ENCODE results near the gene YOD1. TPM values are rescaled to one million over a fixed set of nuclear protein-coding genes. Genes with fewer than 3 reads are reported as not detected.

Gene YOD1
- total and polyA plus RNA-seq, 2 donors (not counting 3 experiments of a cell fraction or from before 2014, with no cell fraction given), result 1.2 to 5.9 TPM

DNA sequence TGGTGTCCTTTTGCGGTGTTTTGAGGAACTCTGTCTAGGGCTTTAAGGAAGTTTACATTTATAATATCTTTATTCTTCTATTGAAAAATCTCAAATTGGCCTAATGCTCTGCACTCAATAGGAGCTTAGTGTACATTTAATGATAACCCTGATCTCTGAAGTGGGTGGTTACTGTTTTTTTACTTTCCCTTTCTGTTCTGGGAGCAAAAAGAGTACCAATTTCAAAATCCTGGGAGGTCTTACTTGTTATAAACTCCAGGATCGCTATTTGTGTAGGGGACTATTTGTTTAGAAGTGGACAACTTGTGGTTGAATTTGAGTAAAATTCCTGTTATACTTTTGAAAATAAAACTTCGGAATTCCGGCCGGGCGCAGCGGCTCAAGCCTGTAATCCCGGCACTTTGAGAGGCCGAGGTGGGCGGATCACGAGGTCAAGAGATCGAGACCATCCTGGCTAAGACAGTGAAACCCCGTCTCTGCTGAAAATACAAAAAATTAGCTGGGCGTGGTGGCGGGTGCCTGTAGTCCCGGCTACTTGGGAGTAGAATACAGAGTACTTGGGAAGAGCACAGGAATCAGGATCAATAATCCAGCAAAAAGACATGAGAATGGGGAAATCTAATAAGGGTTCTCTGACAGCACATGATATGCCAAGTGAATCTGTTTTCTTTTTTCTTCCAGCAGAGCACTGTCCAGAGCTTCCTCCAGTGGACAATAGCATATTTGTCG lies 38.8 kb upstream of the YOD1 start:
- H3K9ac ChIP-seq (replicated peaks; ENCODE audit: extremely low read depth, insufficient read depth, low read length), result no peak overlapping the region
- dilution Hi-C loops (cut with MboI; ENCODE audit: extremely low pct_ligation_motif_present, low sequenced_read_pairs) (no loop called here), intact Hi-C loops (cut with micrococcal nuclease) (no loop called here)
- no peak for DNase-seq (ENCODE audit: low read depth, low spot score)
- no peaks in the 10 kb centered on the region for H3K4me1 ChIP-seq (ENCODE audit: control insufficient read depth, extremely low read depth, insufficient read depth, low read length)
- ChIA-PET CTCF (interaction anchor here (1.5 to 4.7 kb wide), 2 partner anchors 10 to 315 kb away, joined by 5 to 18 read pairs; no protein-coding TSS in a partner anchor), POLR2A (no interaction called here)
- no TSS peak for BruUV-seq (replicated peaks)
- no peak overlapping the region for H3K4me2 ChIP-seq (ENCODE audit: insufficient read depth, low read length)
- H3K79me2 ChIP-seq (ENCODE audit: control insufficient read depth, insufficient read depth, low read length), result no peaks in the 10 kb centered on the region
- no peak for TF ChIP-seq POLR2A (IDR thresholded peaks at IDR 0.05; ENCODE audit: low read depth, low read length)
- no peak for FAIRE-seq
- no peak overlapping the region for H2AFZ ChIP-seq (ENCODE audit: low read depth, low read length)
- no peaks in the 10 kb centered on the region for H3K36me3 ChIP-seq (ENCODE audit: control insufficient read depth in 2 of 2, extremely low read depth in 1 of 2, insufficient read depth in 2 of 2, low read length in 2 of 2)
- no peak overlapping the region for H3K27ac ChIP-seq (ENCODE audit: insufficient read depth, low read depth, low read length)
- H3K27me3 ChIP-seq (ENCODE audit: control insufficient read depth in 2 of 2, insufficient read depth in 2 of 2, low read length in 2 of 2), result no peaks in the 10 kb centered on the region
- no peak overlapping the region for H3K4me3 ChIP-seq (replicated peaks in 1 of 3; ENCODE audit: insufficient read depth in 1 of 3, low read depth in 1 of 3, low read length in 3 of 3)
- H4K20me1 ChIP-seq (replicated peaks; ENCODE audit: control insufficient read depth, extremely low read depth, insufficient read depth, low read length), result no peaks in the 10 kb centered on the region
- no peaks in the 10 kb centered on the region for H3K9me1 ChIP-seq (replicated peaks; ENCODE audit: control insufficient read depth, extremely low read depth, insufficient read depth, low read length)
- H3K9me3 ChIP-seq (replicated peaks; ENCODE audit: control insufficient read depth, insufficient read depth, low read length), result no peaks in the 10 kb centered on the region

GRCh38 chr1:207088701-207089626 lies 38.0 kb upstream of the YOD1 start, which contains the start of gene C4BPB:
TSS of gene C4BPB (plus strand) at chr1:207088860. CDS start at chr1:207089532, 672 bp downstream.
- DNase-seq (ENCODE audit: low read depth, low spot score) (no peak), FAIRE-seq (no peak)
- no peak for TF ChIP-seq POLR2AphosphoS5 (IDR thresholded peaks at IDR 0.05; ENCODE audit: insufficient read depth, low read depth, low read length)
- TF ChIP-seq POLR2A (IDR thresholded peaks at IDR 0.05; ENCODE audit: low read depth, low read length), result no peak
- no peak for TF ChIP-seq JUN (IDR thresholded peaks at IDR 0.05; ENCODE audit: borderline replicate concordance, insufficient read depth, insufficient read length, low read depth)
- TF ChIP-seq, protein P1, sequence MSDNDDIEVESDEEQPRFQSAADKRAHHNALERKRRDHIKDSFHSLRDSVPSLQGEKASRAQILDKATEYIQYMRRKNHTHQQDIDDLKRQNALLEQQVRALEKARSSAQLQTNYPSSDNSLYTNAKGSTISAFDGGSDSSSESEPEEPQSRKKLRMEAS (IDR thresholded peaks at IDR 0.05; ENCODE audit: insufficient read depth, insufficient read length), result no peak
- no peak for TF ChIP-seq EZH2 (IDR thresholded peaks at IDR 0.05; ENCODE audit: borderline replicate concordance, low read depth, low read length, severe bottlenecking)
- TF ChIP-seq GATA2 (IDR thresholded peaks at IDR 0.05; ENCODE audit: insufficient read depth, insufficient read length, low read depth, low read length), result no peak
- TF ChIP-seq MYC (IDR thresholded peaks at IDR 0.05; ENCODE audit: low read depth, low read length), result no peak
- no peak for TF ChIP-seq CTCF (IDR thresholded peaks at IDR 0.05; ENCODE audit: extremely low read depth in 1 of 2, insufficient read depth in 1 of 2, low read depth in 1 of 2, low read length in 2 of 2)
- TF ChIP-seq FOS (IDR thresholded peaks at IDR 0.05; ENCODE audit: borderline replicate concordance, insufficient read depth, low read length), result no peak
- Histone ChIP-seq H3K9me3 (replicated peaks; ENCODE audit: control insufficient read depth, insufficient read depth, low read length) (no peaks in the 10 kb centered on the region), H3K4me1 (ENCODE audit: control insufficient read depth, extremely low read depth, insufficient read depth, low read length) (no peaks in the 10 kb centered on the region), H3K9ac (replicated peaks; ENCODE audit: extremely low read depth, insufficient read depth, low read length) (no peak within 1 kb of the TSS), H3K27me3 (ENCODE audit: control insufficient read depth in 2 of 2, insufficient read depth in 2 of 2, low read length in 2 of 2) (peaks cover 0 to 2% of the 10 kb centered on the region in 2 experiments), H3K4me3 (replicated peaks in 1 of 3; ENCODE audit: insufficient read depth in 1 of 3, low read depth in 1 of 3, low read length in 3 of 3) (no peak within 1 kb of the TSS), H2AFZ (ENCODE audit: low read depth, low read length) (no peak within 1 kb of the TSS), H3K36me3 (ENCODE audit: control insufficient read depth in 2 of 2, extremely low read depth in 1 of 2, insufficient read depth in 2 of 2, low read length in 2 of 2) (no peaks in the 10 kb centered on the region), H4K20me1 (replicated peaks; ENCODE audit: control insufficient read depth, extremely low read depth, insufficient read depth, low read length) (no peaks in the 10 kb centered on the region), H3K4me2 (ENCODE audit: insufficient read depth, low read length) (no peak within 1 kb of the TSS), H3K27ac (ENCODE audit: insufficient read depth, low read depth, low read length) (no peak within 1 kb of the TSS), H3K79me2 (ENCODE audit: control insufficient read depth, insufficient read depth, low read length) (no peaks in the 10 kb centered on the region), H3K9me1 (replicated peaks; ENCODE audit: control insufficient read depth, extremely low read depth, insufficient read depth, low read length) (no peaks in the 10 kb centered on the region)
- dilution Hi-C loops (cut with MboI; ENCODE audit: extremely low pct_ligation_motif_present, low sequenced_read_pairs), result no loop called here
- no TSS peak for BruUV-seq (replicated peaks)
- CTCF ChIA-PET, result interaction anchor here (1.0 to 4.7 kb wide), 4 partner anchors 9 to 410 kb away, joined by 3 to 18 read pairs (median 4); no protein-coding TSS in a partner anchor
- intact Hi-C loops (cut with micrococcal nuclease), result no loop called here
- POLR2A ChIA-PET, result no interaction called here
